ENCODE data around the gene TSPAN19. TPM values are rescaled to one million over a fixed set of nuclear protein-coding genes. Genes with fewer than 3 reads are reported as not detected.

Gene TSPAN19
- total RNA-seq, 1 donor from 2014 or later: not detected

DNA sequence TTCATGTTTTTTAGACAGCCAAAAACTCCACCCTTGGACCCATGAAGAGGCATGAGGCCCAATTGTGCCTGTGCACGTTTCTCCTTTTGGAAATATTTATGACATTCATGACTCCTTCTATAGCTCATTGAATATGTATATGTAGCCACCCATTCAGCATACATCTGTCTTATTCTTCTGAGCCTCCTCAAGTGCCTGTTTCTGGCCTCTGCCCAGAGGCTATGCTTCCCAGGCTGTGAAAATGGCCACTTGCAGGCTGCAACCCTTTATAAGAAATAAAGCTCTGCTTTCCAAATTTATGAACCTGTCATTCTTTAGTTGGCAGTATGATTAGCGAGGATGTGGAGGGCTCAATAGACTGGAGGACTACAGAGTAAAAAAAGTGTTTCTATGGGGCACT, 35.3 kb downstream of the TSPAN19 start:
- no peak for DNase-seq

DNA sequence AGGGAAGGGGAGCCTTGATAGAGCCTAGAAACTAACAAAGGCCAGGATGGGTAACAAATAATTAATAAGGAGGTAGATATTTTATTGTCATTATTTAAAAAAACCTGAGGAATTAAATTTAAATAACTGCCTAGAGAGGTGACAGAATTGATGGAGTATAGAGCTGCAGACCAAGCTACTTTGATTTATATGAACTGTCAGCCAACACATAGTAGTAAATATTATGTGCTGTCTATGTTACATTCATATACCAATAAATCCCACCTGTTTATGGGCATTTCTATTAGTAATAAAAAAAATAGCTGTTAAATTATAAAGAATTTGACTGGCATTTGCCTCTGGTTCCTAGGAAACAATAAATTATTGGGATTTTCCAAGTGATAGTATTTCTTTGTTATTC, 37.7 kb downstream of the TSPAN19 start:
- no peak for DNase-seq

DNA sequence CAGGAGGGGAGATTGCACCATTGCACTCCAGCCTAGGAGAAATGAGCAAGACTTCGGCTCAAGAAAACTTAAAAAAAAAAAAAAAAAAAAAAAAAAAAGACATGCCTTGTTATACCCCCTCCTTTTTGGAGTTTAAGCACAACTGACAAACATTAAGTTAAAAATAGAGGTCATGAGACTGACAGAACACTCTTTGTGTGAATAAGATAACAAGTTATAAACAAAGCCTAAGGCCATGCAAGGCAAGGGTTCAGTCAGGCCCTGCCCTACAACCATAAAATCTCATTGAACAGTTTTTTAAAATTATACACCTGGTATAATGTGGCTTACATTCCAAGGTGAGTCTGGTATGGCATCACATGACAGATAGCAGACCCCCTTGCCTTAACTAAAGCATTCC, 39.3 kb downstream of the TSPAN19 start:
- DNase-seq: no peak

DNA sequence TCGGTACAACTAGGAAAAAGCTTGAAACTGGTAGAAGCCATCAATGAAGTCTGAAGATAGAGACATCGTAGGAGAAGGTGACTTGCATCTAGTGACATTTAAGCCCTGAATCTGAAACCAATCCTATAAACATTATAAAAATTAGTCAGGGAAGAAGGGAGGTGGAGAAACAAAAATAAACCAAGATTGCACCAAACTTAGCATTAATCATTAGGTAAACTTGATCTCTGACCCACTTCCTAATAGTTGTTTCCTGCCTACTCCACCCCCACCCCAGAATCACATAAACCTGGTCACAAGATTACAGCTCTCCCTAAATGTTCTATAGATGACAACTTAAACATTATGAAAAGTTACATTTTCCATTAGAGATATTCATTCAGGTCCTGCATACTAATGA, 40.4 kb downstream of the TSPAN19 start:
- DNase-seq: no peak

DNA sequence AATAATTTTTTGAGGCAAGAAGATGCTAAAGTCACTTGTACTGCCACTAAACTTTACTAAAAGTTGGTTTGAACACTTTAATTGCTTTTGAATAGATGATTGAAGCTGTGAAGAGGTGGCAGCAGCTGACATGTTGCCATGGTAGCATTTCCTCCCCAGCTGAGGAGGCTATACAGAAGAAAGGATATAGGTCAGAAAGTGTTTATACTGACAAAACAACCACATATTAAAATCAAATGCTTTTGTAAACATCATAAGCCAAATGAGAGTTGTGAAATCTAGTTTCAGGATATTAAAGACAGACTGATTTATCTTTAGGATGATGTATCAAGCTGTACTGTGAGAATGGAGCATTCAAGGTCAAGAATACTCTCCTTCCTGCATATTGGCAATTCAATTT, 41.7 kb downstream of the TSPAN19 start:
- no peak for DNase-seq

DNA sequence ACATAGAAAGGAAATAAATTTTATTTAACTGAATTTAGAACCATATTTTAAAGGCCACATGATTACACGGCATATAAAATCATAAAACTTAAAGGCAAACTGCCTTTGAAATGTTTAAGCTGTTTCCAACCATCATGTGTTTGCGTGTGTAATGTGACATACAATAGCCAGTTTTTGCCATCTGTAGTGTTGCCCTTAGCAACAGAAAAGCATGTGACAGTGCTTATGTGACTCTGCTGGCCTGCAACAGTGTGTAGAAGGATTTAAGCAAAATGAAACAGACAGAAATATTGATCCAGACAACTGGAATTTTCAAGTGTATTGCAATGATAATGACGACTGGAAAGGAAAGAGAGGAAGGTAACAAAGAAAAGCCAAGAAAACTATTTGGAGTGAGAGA, 49.5 kb downstream of the TSPAN19 start:
- DNase-seq: peak; percentile 73

DNA sequence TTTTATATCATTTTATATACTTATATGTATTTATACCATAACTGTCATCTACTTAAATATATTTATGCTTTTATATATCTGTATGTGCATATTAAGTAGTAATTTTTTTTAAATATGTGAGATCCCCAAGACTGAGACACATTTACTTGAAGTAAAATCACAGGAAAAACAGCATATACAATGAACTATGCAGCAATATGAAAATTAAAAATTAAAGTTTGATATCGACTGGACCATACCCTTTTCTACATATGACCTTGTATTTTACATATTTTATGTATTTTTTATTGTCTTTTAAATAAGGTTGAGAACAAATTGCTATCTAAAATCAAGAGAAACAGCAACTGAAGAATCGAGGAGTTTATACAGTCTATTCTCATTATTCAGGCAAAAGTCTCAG, 50.0 kb downstream of the TSPAN19 start:
- DNase-seq: no peak

DNA sequence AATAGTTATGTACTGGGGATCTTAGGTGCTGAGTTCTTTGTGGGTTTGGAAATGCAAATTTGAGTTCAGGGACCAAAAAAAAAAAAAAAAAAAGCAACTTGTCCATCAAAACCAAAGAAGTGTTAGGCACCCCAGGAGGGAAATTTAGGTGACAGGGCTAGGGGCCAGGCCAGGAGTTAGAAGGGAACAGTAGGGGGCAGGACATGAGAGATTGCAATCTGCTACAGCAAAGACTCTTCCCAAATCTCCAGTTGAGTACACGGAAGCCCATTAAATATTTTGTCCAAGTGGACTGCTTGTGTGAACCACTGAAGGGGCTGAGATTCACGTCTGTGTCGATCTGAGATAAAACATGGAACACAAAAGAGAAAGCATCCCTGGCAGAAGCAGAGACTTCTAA, 52.8 kb downstream of the TSPAN19 start:
- DNase-seq: no peak

DNA sequence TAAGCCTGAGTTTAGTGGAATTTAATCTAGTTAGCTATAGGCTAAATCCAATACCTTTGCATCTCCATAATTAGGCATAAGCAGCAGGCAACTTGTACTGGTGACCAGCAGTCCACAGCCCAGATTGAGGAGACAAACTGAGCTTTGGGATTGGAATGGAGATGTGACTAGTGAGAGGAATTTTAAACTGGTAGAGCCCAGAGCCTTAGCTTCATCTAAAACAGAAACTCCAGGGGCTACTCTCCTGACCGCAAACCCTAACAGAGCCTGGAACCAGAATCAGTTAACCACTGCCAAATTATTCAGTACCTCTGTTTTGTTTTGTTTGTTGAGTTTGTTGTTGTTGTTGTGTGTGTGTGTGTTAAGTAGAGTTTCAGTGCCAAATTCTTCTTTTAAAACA, 53.2 kb downstream of the TSPAN19 start:
- no peak for DNase-seq

DNA sequence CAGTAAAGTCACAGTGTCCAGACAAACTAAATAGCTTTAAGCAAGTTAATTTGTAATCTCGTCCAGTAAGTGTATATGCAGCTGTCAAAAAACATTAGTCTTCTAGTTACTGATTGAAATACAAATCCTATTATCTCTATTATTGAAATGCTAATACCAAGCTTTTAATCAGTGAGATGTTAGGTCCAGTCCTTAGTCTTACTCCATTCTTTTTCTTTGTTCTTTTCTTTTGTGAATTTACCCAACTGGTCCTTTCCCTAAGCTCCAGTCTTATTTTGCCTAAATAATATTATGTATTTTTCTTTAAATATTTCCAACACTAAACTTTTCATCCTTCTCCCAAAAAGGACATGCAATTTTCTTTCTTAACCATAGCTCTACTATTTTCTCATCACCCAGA, 57.2 kb downstream of the TSPAN19 start:
- DNase-seq: no peak

DNA sequence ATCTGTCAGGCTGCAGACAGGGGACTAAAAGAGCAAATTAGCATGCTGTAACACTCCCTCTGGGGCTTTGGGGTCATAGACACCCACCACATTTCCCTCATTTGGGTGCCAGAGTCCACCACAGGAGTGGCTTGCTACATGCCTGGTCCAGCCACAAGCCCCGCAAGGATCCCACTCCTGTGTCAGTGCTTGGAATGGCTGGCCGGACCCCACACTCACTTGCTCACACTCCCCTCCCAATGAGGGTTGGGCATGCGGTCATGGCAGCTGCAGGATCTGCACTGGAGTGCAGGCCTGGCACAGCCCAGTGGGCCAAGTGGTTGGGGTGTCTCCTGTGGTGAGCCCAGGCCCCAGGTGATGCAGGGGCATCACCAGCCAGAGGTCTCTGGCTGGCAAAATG, 59.9 kb downstream of the TSPAN19 start:
- no peak for DNase-seq

DNA sequence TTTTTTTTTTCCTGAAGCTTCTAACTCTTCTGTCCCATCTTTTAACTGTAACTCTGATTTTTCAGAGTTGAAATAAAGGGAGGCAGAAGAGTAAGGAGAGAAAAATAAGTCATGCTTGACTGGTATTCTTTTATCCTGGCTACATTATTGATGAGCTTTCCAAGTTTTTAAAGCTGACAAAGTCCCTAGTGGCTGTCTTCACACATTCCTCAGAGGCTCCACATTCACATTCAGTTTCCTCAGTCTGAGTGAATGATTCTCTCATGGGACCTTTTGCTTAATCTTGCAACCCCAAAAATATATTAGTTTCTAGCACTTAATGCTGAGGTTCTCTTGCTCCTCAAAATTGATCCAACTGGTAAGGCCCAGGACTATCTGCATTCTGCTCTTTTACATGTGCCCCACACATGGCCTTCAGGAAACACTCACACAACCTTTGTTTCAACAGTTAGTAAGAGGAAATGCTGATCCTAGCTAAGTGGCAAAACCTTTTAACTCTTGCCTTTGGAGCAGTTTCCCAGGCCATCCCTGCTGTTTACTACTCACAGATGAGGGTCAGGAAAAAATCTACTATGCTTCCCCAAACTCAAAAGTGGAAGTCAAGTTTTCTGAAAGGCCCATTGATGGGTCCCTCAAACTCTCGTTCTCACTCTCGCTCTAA, 61.8 kb downstream of the TSPAN19 start:
- DNase-seq: no peak

DNA sequence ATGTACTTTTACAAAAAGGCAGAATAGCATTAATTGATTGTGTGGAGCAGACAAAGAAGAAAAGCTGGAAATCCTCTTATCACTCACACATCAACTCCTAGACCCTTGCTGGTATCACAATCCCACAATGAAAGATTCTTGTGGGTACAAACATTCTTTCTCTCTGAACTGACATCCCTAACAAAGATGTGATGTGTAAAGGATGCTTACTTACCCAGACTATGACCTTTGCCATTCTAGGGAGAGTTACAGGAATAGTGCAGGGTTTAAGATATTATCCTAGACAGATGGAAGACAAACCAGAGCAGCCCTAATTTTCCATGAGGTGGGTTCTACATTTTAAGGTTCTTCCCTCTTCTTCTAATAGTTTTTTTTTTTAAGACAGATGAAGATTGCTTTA, 63.1 kb downstream of the TSPAN19 start:
- no peak for DNase-seq

DNA sequence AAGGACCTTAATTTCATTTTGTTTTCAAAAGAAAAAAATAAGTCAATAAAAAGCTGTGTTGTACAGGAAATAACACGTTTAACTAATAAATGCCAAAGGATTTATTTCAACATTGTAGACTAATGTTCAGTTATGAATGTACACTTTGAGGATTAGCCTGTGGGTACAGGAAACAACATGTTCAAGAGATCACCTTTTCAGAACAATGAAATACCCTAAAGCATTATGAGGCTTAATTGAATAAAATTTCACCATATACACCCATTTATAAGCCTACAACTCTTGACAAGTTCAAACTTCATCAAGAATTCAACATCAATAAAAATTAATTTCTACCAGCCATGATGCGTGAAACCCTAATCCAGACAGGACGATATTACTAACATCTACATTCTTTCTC, 66.9 kb downstream of the TSPAN19 start:
- no peak for DNase-seq

Other genes with a start within 250 kb of the TSPAN19 start
- gene SLC6A15, start 123.5 kb downstream of the TSPAN19 start, total RNA-seq: 1.2 TPM
- gene LRRIQ1, start 74 bp upstream of the TSPAN19 start, total RNA-seq: 0.30 TPM
- gene ALX1, start 243.9 kb upstream of the TSPAN19 start, total RNA-seq: 0.30 TPM